ENCODE results near the gene CEL. TPM values are rescaled to one million over a fixed set of nuclear protein-coding genes. Genes with fewer than 3 reads are reported as not detected.

CEL gene
- total and polyA plus RNA-seq, 2 donors (not counting 1 experiment from before 2014, with no cell fraction given) = 0.12 to 0.33 TPM

GRCh38 chr9:133063159-133063499 lies 1.3 kb downstream of the CEL start:
- no peak for DNase-seq (ENCODE audit: low read depth in 2 of 2)
- H3K4me3 ChIP-seq (replicated peaks in 1 of 4; ENCODE audit: control extremely low read depth in 1 of 4, insufficient read depth in 1 of 4, low read depth in 3 of 4, low read length in 4 of 4) = no peak overlapping the region
- H3K4me2 ChIP-seq (ENCODE audit: extremely low read depth, insufficient read depth, low read length) = no peak overlapping the region
- no peaks in the 10 kb centered on the region for H4K20me1 ChIP-seq (ENCODE audit: control insufficient read depth, extremely low read depth, insufficient read depth, low read length)
- no peaks in the 10 kb centered on the region for H3K27me3 ChIP-seq (ENCODE audit: control insufficient read depth, insufficient read depth, low read length)
- no peaks in the 10 kb centered on the region for H3K79me2 ChIP-seq (ENCODE audit: control insufficient read depth, insufficient read depth, low read length)
- H3K9ac ChIP-seq (ENCODE audit: insufficient read depth, low read length) = no peak overlapping the region
- no peaks in the 10 kb centered on the region for H3K4me1 ChIP-seq (ENCODE audit: control insufficient read depth, extremely low read depth, insufficient read depth, low read length)
- no peak overlapping the region for H3K27ac ChIP-seq (ENCODE audit: insufficient read depth, low read length)
- no peak for TF ChIP-seq EZH2 (IDR thresholded peaks at IDR 0.05; ENCODE audit: low read length, missing control alignments)
- TF ChIP-seq CTCF (conservative IDR thresholded peaks at IDR 0.05 in 1 of 2, IDR thresholded peaks at IDR 0.05 in 1 of 2; ENCODE audit: low read depth in 1 of 2, low read length in 2 of 2) = no peak
- H2AFZ ChIP-seq (ENCODE audit: low read length) = no peak overlapping the region
- no peaks in the 10 kb centered on the region for H3K9me3 ChIP-seq (ENCODE audit: control insufficient read depth, insufficient read depth, low read depth, low read length)
- H3K36me3 ChIP-seq (ENCODE audit: control insufficient read depth, insufficient read depth, low read length) = peaks cover 1% of the 10 kb centered on the region

GRCh38 chr9:133063500-133064231 lies 1.9 kb downstream of the CEL start:
- H3K36me3 ChIP-seq (ENCODE audit: control insufficient read depth, insufficient read depth, low read length) = peaks cover 1% of the 10 kb centered on the region

More at GRCh38 chr9:133063500-133064231, 1.9 kb downstream of the CEL start:
- no peaks in the 10 kb centered on the region for H3K4me1 ChIP-seq (ENCODE audit: control insufficient read depth, extremely low read depth, insufficient read depth, low read length)
- no peaks in the 10 kb centered on the region for H3K79me2 ChIP-seq (ENCODE audit: control insufficient read depth, insufficient read depth, low read length)
- H3K27me3 ChIP-seq (ENCODE audit: control insufficient read depth, insufficient read depth, low read length) = no peaks in the 10 kb centered on the region
- H3K9ac ChIP-seq (ENCODE audit: insufficient read depth, low read length) = no peak overlapping the region
- no peak overlapping the region for H3K4me3 ChIP-seq (replicated peaks in 1 of 4; ENCODE audit: control extremely low read depth in 1 of 4, insufficient read depth in 1 of 4, low read depth in 3 of 4, low read length in 4 of 4)
- no peak overlapping the region for H3K4me2 ChIP-seq (ENCODE audit: extremely low read depth, insufficient read depth, low read length)
- no peak for DNase-seq (ENCODE audit: low read depth in 2 of 2)
- no peaks in the 10 kb centered on the region for H4K20me1 ChIP-seq (ENCODE audit: control insufficient read depth, extremely low read depth, insufficient read depth, low read length)
- H3K9me3 ChIP-seq (ENCODE audit: control insufficient read depth, insufficient read depth, low read depth, low read length) = no peaks in the 10 kb centered on the region
- TF ChIP-seq EZH2 (IDR thresholded peaks at IDR 0.05; ENCODE audit: low read length, missing control alignments) (no peak), CTCF (conservative IDR thresholded peaks at IDR 0.05 in 1 of 2, IDR thresholded peaks at IDR 0.05 in 1 of 2; ENCODE audit: low read depth in 1 of 2, low read length in 2 of 2) (no peak)
- no peak overlapping the region for H2AFZ ChIP-seq (ENCODE audit: low read length)
- H3K27ac ChIP-seq (ENCODE audit: insufficient read depth, low read length) = no peak overlapping the region

Measured in fibroblast of lung (primary cell).